Measurements from ENCODE around the gene BPIFB1.

- no peak for TF ChIP-seq SP1 (IDR thresholded peaks at IDR 0.05)
- TF ChIP-seq FOXA1 (IDR thresholded peaks at IDR 0.05) = no peak
- no peak for TF ChIP-seq ELF4 (IDR thresholded peaks at IDR 0.05)
- TF ChIP-seq ARNT (IDR thresholded peaks at IDR 0.05) = no peak
Measured at GRCh38 chr20:33262658-33263065, 20.4 kb upstream of the BPIFB1 start.

Data from HEK293T (cell line).